ENCODE data around the gene NAPEPLD.
"Not testable (repeated sequence)": the region's sequence is repeated elsewhere in the genome, so short reads cannot be mapped to it uniquely, and the experiment has no call there.

DNA sequence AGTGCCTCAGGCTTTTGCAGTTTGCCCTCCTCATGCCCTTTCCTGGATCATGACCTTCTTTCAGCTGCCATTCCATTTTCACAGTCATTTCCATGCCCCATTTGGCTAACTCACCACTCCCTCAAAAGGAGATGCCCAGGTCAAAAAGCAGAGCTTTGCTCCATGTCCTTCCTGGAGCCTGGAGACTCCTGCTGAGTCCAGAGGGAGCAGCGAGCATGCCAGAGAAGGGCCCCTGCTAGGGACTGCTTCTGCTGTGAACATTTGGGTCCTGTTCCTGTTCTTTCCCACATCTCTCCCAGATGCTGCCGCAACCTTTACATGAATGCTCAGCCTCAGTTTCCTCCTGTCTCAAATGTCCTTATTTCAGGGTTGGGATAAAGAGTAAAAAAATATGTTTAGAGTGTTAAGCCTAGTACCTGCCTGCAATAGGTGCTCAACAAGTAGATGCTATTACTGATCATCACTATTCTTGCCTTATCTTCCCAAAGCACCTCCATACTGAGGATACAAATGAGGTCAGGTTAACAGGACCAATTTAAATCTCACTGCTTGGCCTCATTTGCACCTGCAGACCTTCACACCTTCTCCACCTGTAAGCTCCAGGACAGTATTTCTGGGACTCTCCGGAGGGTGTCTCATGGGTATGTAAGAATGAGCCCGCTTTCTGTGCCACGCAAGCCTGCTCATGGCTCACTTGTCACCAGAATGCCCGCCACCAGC lies 23.0 kb upstream of the NAPEPLD start:
- TF ChIP-seq, protein P1, sequence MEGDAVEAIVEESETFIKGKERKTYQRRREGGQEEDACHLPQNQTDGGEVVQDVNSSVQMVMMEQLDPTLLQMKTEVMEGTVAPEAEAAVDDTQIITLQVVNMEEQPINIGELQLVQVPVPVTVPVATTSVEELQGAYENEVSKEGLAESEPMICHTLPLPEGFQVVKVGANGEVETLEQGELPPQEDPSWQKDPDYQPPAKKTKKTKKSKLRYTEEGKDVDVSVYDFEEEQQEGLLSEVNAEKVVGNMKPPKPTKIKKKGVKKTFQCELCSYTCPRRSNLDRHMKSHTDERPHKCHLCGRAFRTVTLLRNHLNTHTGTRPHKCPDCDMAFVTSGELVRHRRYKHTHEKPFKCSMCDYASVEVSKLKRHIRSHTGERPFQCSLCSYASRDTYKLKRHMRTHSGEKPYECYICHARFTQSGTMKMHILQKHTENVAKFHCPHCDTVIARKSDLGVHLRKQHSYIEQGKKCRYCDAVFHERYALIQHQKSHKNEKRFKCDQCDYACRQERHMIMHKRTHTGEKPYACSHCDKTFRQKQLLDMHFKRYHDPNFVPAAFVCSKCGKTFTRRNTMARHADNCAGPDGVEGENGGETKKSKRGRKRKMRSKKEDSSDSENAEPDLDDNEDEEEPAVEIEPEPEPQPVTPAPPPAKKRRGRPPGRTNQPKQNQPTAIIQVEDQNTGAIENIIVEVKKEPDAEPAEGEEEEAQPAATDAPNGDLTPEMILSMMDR (optimal IDR thresholded peaks at IDR 0.05 in 1 of 3, IDR thresholded peaks at IDR 0.05 in 1 of 3, conservative IDR thresholded peaks at IDR 0.05 in 1 of 3; ENCODE audit: extremely low read depth in 1 of 3, insufficient read depth in 2 of 3, low read length in 3 of 3) = not testable (repeated sequence)
- not testable (repeated sequence) for TF ChIP-seq EZH2 (IDR thresholded peaks at IDR 0.05; ENCODE audit: low read length)
